HG03196 (cell line): ENCODE data around the gene ABHD16B.

Experiments used
- ATAC-seq: cut with Tn5 transposase; IDR thresholded peaks from one replicate; pipeline ENCODE4 v1.9.1; 2021; ENCODE audit not compliant: unreplicated experiment

The ABHD16B gene

GRCh38 chr20:63861365-63861934, at the start of gene ABHD16B:
Gene ABHD16B (plus strand): TSS chr20:63861498. CDS start chr20:63861541, 43 bp downstream.
- no peak for ATAC-seq

DNA sequence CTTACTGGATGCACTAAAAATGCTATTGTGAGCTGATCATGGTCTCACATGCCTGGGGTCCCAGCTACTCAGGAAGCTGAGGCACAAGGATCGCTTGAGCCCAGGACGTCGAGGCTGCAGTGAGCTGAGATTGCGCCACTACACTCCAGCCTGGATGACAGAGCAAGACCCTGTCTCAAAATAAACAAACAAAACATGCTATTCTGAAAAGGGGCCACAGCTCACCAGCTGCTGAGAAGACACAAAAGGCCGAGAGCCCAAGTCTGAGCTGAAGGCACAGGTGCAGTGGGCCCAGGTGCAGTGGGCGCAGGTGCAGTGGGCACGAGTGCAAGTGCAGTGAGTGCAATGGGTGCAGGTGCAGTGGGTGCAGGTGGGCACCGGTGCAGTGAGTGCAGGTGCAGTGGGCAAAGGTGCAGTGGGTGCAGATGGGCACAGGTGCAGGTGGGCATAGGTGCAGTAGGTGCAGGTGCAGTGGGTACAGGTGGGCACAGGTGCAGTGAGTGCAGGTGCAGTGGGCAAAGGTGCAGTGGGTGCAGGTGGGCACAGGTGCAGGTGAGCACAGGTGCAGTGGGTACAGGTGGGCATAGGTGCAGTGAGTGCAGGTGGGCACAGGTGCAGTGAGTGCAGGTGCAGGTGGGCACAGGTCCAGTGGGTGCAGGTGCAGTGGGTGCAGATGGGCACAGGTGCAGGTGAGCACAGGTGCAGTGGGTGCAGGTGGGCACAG, 46.2 kb upstream of the ABHD16B start:
- no peak for ATAC-seq

GRCh38 chr20:63815615-63816253, 45.6 kb upstream of the ABHD16B start:
- no peak for ATAC-seq

DNA sequence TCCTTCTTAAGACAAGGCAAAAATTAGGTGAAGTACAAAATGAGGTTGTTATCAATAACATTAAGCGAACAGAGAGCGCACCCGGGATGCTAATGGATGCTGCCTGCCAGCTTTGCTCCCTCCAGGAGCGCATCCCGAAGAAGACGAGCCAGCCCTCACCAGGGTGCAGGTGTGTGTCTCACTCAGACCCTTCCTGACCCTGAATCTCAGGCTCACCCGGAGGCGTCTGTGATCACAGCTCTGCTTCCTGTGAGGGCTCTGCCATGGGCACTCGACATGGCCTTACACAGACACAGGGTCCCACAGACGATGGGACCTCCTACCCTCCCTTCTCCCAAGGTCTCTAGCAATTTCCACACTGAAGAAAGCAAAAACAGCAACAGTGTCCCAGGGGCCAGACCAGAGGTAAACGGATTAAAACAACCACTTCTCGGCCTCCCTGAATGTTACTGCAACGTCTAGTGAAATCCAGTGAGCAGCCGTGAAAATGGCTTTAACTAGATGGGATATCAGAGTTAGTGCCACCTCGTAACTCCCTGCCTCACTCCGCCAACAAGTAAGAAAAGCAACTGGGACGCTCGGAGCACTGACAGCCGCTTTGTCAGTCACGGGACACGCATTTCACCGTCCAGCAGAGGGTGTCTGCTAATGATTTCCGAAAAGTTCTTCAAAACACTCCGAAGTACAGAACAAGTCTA, 41.9 kb upstream of the ABHD16B start:
- no peak for ATAC-seq

DNA sequence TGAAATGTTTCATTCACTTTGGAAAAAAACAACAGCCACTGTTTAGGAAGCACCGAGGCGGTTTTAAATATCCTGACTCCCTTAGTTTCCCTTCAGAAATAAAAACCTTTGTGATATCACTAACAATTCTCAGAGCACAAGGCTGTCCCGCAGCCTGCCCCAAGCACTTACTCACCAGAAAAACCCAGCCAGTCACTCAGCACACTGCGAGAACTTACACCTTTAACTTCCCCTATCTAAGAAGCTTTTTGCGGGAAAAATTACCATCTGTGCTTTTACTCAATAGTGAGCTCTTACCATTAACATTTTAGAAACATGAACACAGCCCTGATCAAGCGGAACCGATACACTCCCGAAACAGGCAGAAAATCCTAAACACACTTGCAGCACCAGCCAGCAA, 39.5 kb upstream of the ABHD16B start:
- no peak for ATAC-seq

GRCh38 chr20:63822276-63822696, 39.0 kb upstream of the ABHD16B start:
- no peak for ATAC-seq

GRCh38 chr20:63823691-63824311, 37.5 kb upstream of the ABHD16B start:
- no peak for ATAC-seq

GRCh38 chr20:63825331-63826118, 35.8 kb upstream of the ABHD16B start:
- no peak for ATAC-seq

DNA sequence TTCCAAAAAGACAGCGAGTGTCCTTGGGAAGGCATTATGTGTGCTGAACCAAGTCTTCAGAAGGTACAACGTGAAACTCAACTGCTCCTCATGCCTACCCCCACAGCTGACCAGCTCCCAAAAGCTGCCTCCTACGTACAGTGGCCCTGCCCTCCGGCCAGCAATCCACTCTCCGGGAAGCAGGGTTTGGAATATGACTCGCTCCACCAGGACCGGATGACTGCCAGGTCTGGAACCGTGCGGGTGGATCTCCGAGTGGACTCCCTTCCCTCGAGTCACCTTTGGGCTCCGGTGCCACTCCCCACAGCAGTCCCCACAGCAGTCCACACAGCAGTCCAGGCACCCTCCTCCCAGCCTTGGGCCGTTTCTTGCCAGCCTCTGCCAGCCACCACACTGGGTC, 34.5 kb upstream of the ABHD16B start:
- no peak for ATAC-seq

GRCh38 chr20:63828124-63828523, 33.2 kb upstream of the ABHD16B start:
- ATAC-seq = no peak

- no peak for ATAC-seq
These were observed 32.8 kb upstream of the ABHD16B start for GRCh38 chr20:63828545-63828944.

DNA sequence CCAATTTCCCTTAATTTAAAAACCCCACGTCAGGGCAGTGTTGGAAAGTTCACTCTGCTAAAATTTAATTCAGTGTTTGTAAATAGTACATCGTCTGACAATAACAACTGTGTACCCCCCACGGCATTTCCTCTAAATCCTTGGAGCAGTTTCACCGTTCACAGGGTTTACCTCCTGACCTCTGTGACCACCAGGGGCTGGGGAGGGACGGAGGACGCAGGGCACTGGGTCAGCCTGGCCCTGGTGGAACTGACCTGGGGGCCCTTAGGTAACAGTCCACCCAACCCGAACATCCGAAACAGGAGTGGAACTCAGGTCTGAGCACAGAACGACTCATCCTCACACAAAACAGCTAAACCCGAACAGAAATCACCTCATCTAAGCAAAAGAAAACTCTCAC, 32.3 kb upstream of the ABHD16B start:
- no peak for ATAC-seq

- ATAC-seq = no peak
These were observed 31.7 kb upstream of the ABHD16B start for GRCh38 chr20:63829603-63829944.

GRCh38 chr20:63829945-63830835, 31.1 kb upstream of the ABHD16B start:
- no peak for ATAC-seq

DNA sequence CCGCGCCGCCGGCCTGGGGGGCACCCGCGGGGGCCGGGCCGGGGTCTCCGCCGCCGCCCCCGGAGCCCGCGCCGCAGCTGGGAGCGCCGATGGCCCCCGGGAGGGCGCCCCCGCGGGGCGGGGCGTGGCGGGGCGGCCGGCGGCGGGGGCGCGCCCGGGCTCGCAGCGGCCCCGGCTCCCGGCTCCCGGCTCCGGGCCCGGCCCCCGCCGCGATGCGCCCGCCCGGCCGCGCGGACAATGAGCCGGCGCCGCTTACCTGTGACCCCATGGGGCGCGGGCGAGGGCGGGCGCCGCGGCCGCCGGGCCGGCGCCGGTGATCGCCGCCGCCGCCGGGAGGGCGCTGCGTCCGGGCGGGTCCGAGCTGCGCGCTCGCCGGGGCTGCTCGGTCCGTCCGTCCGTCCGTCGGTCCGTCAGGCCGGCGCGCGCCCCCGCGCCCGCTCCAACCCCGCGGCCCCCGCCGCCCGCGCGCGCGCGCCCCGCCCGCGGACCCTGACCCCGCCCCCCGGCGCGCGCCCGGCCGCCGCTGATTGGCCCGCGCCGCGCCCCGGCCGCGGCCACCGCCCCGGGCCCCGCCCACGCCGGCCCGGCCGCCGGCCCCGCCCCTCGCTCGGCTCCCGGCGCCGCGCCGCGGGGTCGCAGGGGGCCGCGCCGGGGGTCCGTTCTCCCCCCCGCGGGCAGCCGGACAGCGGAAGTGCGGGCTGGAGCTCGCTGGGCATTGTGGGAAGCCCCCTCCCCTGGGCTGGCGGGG, 30.3 kb upstream of the ABHD16B start, which contains the start of gene ZBTB46:
ZBTB46 (minus strand) TSS at position 424 of the 748 bp plus-strand sequence. CDS start 40,507 bp downstream, outside the sequence.
- ATAC-seq = no peak

DNA sequence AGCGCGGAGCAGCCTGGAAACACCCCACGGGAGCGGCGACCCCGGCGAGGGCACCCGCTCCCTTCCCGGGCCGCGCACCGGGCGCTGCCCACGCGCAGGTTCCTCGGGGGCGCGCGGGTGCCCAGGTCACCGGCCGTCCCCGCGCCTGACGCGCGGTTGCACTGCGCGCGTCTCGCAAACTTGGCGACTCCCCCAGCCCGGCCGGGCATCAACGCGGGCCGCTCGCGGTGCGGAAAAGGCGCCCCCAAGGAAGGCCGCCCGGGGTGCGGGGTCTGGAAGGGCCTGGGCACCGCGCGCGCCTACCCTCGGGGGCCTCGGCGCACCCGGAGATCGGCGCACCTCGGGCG, 29.7 kb upstream of the ABHD16B start:
- ATAC-seq = no peak

GRCh38 chr20:63831993-63832686, 29.2 kb upstream of the ABHD16B start:
- no peak for ATAC-seq

- ATAC-seq = no peak
These were observed 27.4 kb upstream of the ABHD16B start for GRCh38 chr20:63833776-63834490.
